H1 (cell line): ENCODE data around the gene MLN. TPM values are rescaled to one million over a fixed set of nuclear protein-coding genes. Genes with fewer than 3 reads are reported as not detected.
A peak's percentile ranks its signal among the peaks of the same experiment; 100 is the strongest.

Experiments
- CTCF ChIA-PET: fragments of 300-600 bp; sonication (Branson Sonifier 250); formaldehyde crosslinking; loops from one replicate; lab custom pipeline; 2021; ENCODE audit not compliant: partially characterized antibody; lab: Charles Lee
- POLR2A ChIA-PET: fragments of 300-600 bp; sonication (Branson Sonifier 250); formaldehyde crosslinking; loops from one replicate; lab custom pipeline; 2021; ENCODE audit warnings: inconsistent platforms; ENCODE audit not compliant: partially characterized antibody; lab: Charles Lee
- DNase-seq, 2 experiments: peaks; one replicate each; pipeline versions ENCODE4 v3.0.0 to v3.0.0-alpha.2; 2010 to 2022; ENCODE audit warnings: low spot score in 2 of 2, low read depth in 1 of 2, mixed read lengths in 1 of 2
- FAIRE-seq: peaks from 2 replicates; lab custom pipeline; 2011; peaks lifted over from hg19 to GRCh38; lab: Jason Lieb, UNC
- H2AFZ ChIP-seq: 2 replicates; pipeline ENCODE4 v1.8.1; 2012; ENCODE audit warnings: low read length, inconsistent platforms
- H2AK5ac ChIP-seq: 2 replicates; pipeline ENCODE4 v1.6.1; 2013; ENCODE audit warnings: low read depth, low read length
- H2BK120ac ChIP-seq: replicated peaks from 2 replicates; pipeline ENCODE3; 2013; ENCODE audit warnings: low read depth, low read length, inconsistent platforms
- H2BK12ac ChIP-seq: 2 replicates; pipeline ENCODE4 v1.6.1; 2013; ENCODE audit warnings: low read depth, low read length
- H2BK15ac ChIP-seq: 2 replicates; pipeline ENCODE4 v1.6.1; 2013; ENCODE audit warnings: low read length
- H2BK20ac ChIP-seq: 2 replicates; pipeline ENCODE4 v1.6.1; 2013; ENCODE audit warnings: low read length
- H2BK5ac ChIP-seq: 2 replicates; pipeline ENCODE4 v1.6.1; 2013; ENCODE audit warnings: low read depth, low read length
- H3K14ac ChIP-seq: 2 replicates; pipeline ENCODE4 v1.6.1; 2013; ENCODE audit warnings: inconsistent platforms; ENCODE audit not compliant: insufficient read length
- H3K18ac ChIP-seq: 2 replicates; pipeline ENCODE4 v1.6.1; 2013; ENCODE audit warnings: low read length; ENCODE audit errors: extremely low read depth
- H3K23ac ChIP-seq: 2 replicates; pipeline ENCODE4 v1.6.1; 2013; ENCODE audit warnings: inconsistent platforms; ENCODE audit not compliant: insufficient read length
- H3K23me2 ChIP-seq: 2 replicates; pipeline ENCODE4 v1.6.1; 2013; ENCODE audit warnings: low read depth, low read length
- H3K27ac ChIP-seq: 2 replicates; pipeline ENCODE4 v1.6.1; 2011; ENCODE audit warnings: low read depth, low read length, inconsistent platforms
- H3K27me3 ChIP-seq, 4 experiments: replicated peaks in 1 of 4; 1 replicate in 1 of 4; 2 replicates in 3 of 4; pipeline versions ENCODE4 v1.6.1 to v1.8.1; 2011 to 2013; ENCODE audit warnings: low read length in 3 of 4, mild to moderate bottlenecking in 3 of 4, inconsistent platforms in 2 of 4, mixed read lengths in 2 of 4, moderate library complexity in 1 of 4; ENCODE audit not compliant: control insufficient read depth in 3 of 4, insufficient read depth in 3 of 4; ENCODE audit errors: extremely low read depth in 1 of 4
- H3K36me3 ChIP-seq, 4 experiments: 2 replicates each; pipeline versions ENCODE4 v1.6.1 to v1.8.1; 2011 to 2013; ENCODE audit warnings: mild to moderate bottlenecking in 4 of 4, low read length in 3 of 4, moderate library complexity in 2 of 4, control low read depth in 1 of 4, inconsistent platforms in 1 of 4; ENCODE audit not compliant: insufficient read depth in 4 of 4, control insufficient read depth in 2 of 4
- H3K4ac ChIP-seq: replicated peaks from 2 replicates; pipeline ENCODE3; 2013; ENCODE audit warnings: low read length, low read depth, mixed read lengths, inconsistent platforms; ENCODE audit not compliant: insufficient read length
- H3K4me1 ChIP-seq, 4 experiments: replicated peaks in 1 of 4; 1 replicate in 1 of 4; 2 replicates in 3 of 4; pipeline versions ENCODE4 v1.6.1 to v1.8.1; 2011 to 2013; ENCODE audit warnings: low read length in 3 of 4, inconsistent platforms in 2 of 4, mixed read lengths in 1 of 4; ENCODE audit not compliant: insufficient read depth in 4 of 4, control insufficient read depth in 3 of 4
- H3K4me2 ChIP-seq, 2 experiments: 2 replicates each; pipeline versions ENCODE4 v1.6.1 to v1.8.1; 2011 to 2013; ENCODE audit warnings: low read depth in 2 of 2, low read length in 2 of 2, control low read depth in 1 of 2, inconsistent platforms in 1 of 2, mild to moderate bottlenecking in 1 of 2; ENCODE audit not compliant: insufficient read depth in 1 of 2
- H3K4me3 ChIP-seq, 4 experiments: fragments of 200-600, 300-600 bp in 1 of 4; sonication (generic), shearing (Covaris generic), sonication (Bioruptor Twin) in 1 of 4; 2 replicates each; pipeline versions ENCODE4 v1.5.1 to v1.8.1; 2011 to 2016; ENCODE audit warnings: low read length in 4 of 4, low read depth in 3 of 4, control low read depth in 2 of 4, inconsistent platforms in 2 of 4, mild to moderate bottlenecking in 2 of 4, mixed read lengths in 1 of 4, moderate library complexity in 1 of 4; ENCODE audit not compliant: insufficient read depth in 2 of 4; ENCODE audit errors: extremely low read depth in 1 of 4
- H3K56ac ChIP-seq: replicated peaks from 2 replicates; pipeline ENCODE3; 2013; ENCODE audit warnings: low read depth, mild to moderate bottlenecking, mixed read lengths, low read length, inconsistent platforms; ENCODE audit not compliant: insufficient read length
- H3K79me1 ChIP-seq: 2 replicates; pipeline ENCODE4 v1.6.1; 2013; ENCODE audit warnings: low read depth, low read length, control low read depth
- H3K79me2 ChIP-seq, 2 experiments: 2 replicates each; pipeline versions ENCODE4 v1.6.1 to v1.8.1; 2012 to 2013; ENCODE audit warnings: low read length in 2 of 2, mild to moderate bottlenecking in 2 of 2, inconsistent platforms in 1 of 2; ENCODE audit not compliant: insufficient read depth in 2 of 2, control insufficient read depth in 1 of 2
- H3K9ac ChIP-seq, 4 experiments: replicated peaks in 1 of 4; 1 replicate in 1 of 4; 2 replicates in 3 of 4; pipeline versions ENCODE4 v1.6.1 to v1.8.1; 2011 to 2013; ENCODE audit warnings: low read depth in 3 of 4, low read length in 3 of 4, control low read depth in 2 of 4, mild to moderate bottlenecking in 2 of 4, moderate library complexity in 2 of 4, inconsistent platforms in 1 of 4; ENCODE audit errors: extremely low read depth in 1 of 4
- H3K9me3 ChIP-seq, 2 experiments: 2 replicates each; pipeline versions ENCODE4 v1.6.1 to v1.8.1; 2012 to 2013; ENCODE audit warnings: mild to moderate bottlenecking in 2 of 2, moderate library complexity in 2 of 2, control low read depth in 1 of 2, inconsistent platforms in 1 of 2, low read depth in 1 of 2, low read length in 1 of 2, mixed read lengths in 1 of 2; ENCODE audit not compliant: insufficient read depth in 2 of 2
- H4K20me1 ChIP-seq, 2 experiments: replicated peaks in 1 of 2; 2 replicates each; pipeline versions ENCODE3 to v1.8.1; 2011 to 2013; ENCODE audit warnings: inconsistent platforms in 2 of 2, low read length in 2 of 2, mild to moderate bottlenecking in 1 of 2; ENCODE audit not compliant: insufficient read depth in 2 of 2, control insufficient read depth in 1 of 2
- H4K5ac ChIP-seq: 2 replicates; pipeline ENCODE4 v1.6.1; 2013; ENCODE audit warnings: low read length, low read depth, mixed read lengths, inconsistent platforms; ENCODE audit not compliant: insufficient read length
- H4K8ac ChIP-seq: 2 replicates; pipeline ENCODE4 v1.8.0; 2013; ENCODE audit warnings: mild to moderate bottlenecking, moderate library complexity, low read length, inconsistent platforms; ENCODE audit not compliant: insufficient read depth; ENCODE audit errors: extremely low read depth
- H4K91ac ChIP-seq: replicated peaks from 2 replicates; pipeline ENCODE3; 2013; ENCODE audit warnings: low read length, mixed read lengths, inconsistent platforms; ENCODE audit not compliant: insufficient read length
- WGBS, 2 experiments: shearing (Covaris generic) in 1 of 2; methylation state at CpG; one replicate each; pipeline versions ENCODE4 v1.1.6 to v1.1.7; 2013 to 2015; ENCODE audit warnings: low lambda C conversion rate in 2 of 2, mixed read lengths in 2 of 2, inconsistent platforms in 1 of 2, low coverage in 1 of 2, missing lambda C conversion rate in 1 of 2; ENCODE audit not compliant: insufficient replicate concordance in 2 of 2, insufficient coverage in 1 of 2, insufficient read length in 1 of 2; ENCODE audit errors: extremely low coverage in 1 of 2, missing lambda C conversion rate in 1 of 2; 5-methylcytosine and 5-hydroxymethylcytosine counted together
- polyA plus RNA-seq, 7 experiments: library from polyadenylated mRNA; depleted of rRNA in 3 of 7; stranded (reverse) in 5 of 7; unstranded in 2 of 7; fragments of >200 nt in 5 of 7; fragments of 200-250 nt in 2 of 7; gene quantifications; 1 replicate in 5 of 7; 2 replicates in 1 of 7; 4 replicates in 1 of 7; pipeline versions ENCODE4 v1.2.1 to v1.2.3, GENCODE V29; 2011 to 2013; ENCODE audit warnings: missing spikeins in 2 of 7, mixed read lengths in 2 of 7
- total RNA-seq: library from RNA; stranded (reverse); fragmentation: NEBNext Ultra II Directional; extraction: Animal tissue kit (Norgen Biotek cat#: 25700); gene quantifications from 2 replicates; pipeline ENCODE4 v1.2.1, GENCODE V29; 2021

MLN gene
- total and polyA plus RNA-seq, 2 of the 8 experiments (the other 6 are each of a cell fraction or from before 2014, with no cell fraction given): not detected

- WGBS, 2 experiments: 76% methylated on average over 15 of the region's 15 CpGs; no CpG with 5 or more reads in 1 of the 2 experiments
- H4K8ac ChIP-seq: no peak overlapping the region
- no peak overlapping the region for H2AFZ ChIP-seq
- H3K9ac ChIP-seq: no peak overlapping the region
- no peak overlapping the region for H2BK15ac ChIP-seq
- no peaks in the 10 kb centered on the region for H3K9me3 ChIP-seq
- no peaks in the 10 kb centered on the region for H3K79me2 ChIP-seq
- peak overlapping the region; percentile 40; the same call in 1 of the 2 replicates for H2BK20ac ChIP-seq
- H3K4me3 ChIP-seq: no peak overlapping the region
- H3K36me3 ChIP-seq: no peaks in the 10 kb centered on the region
- no peak for DNase-seq
- H4K91ac ChIP-seq: peak overlapping the region; percentile 44
- H3K23me2 ChIP-seq: no peaks in the 10 kb centered on the region
- no peak overlapping the region for H4K5ac ChIP-seq
- H3K56ac ChIP-seq: no peak overlapping the region
- no peak overlapping the region for H2BK120ac ChIP-seq
- no peaks in the 10 kb centered on the region for H3K27me3 ChIP-seq
- H3K4me2 ChIP-seq: no peak overlapping the region
- H3K79me1 ChIP-seq: no peaks in the 10 kb centered on the region
- H2AK5ac ChIP-seq: no peak overlapping the region
- H2BK12ac ChIP-seq: peak overlapping the region; percentile 39; the same call in 1 of the 2 replicates
- POLR2A ChIA-PET: interaction anchor here (1.0 to 1.5 kb wide), 3 partner anchors 8 to 16 kb away, joined by 3 to 4 read pairs (median 4); no protein-coding TSS in a partner anchor
- CTCF ChIA-PET: interaction anchor here (1.1 to 12.0 kb wide), 5 partner anchors 7 to 207 kb away, joined by 3 to 171 read pairs (median 4); no protein-coding TSS in a partner anchor
- H3K27ac ChIP-seq: no peak overlapping the region
- peaks cover 1 to 15% (median 8%) of the 10 kb centered on the region in 4 experiments for H3K4me1 ChIP-seq
- H2BK5ac ChIP-seq: no peak overlapping the region; the same call in 1 of the 2 replicates
- no peak for FAIRE-seq
- no peak overlapping the region for H3K14ac ChIP-seq
- H3K4ac ChIP-seq: no peak overlapping the region
- no peak overlapping the region for H3K18ac ChIP-seq
- H3K23ac ChIP-seq: no peak overlapping the region
- H4K20me1 ChIP-seq: no peaks in the 10 kb centered on the region
Measured at GRCh38 chr6:33751771-33752645, 51.8 kb downstream of the MLN start.
